Vagina (tissue), 2 donors: ENCODE data around the gene BPTF. TPM values are rescaled to one million over a fixed set of nuclear protein-coding genes. Genes with fewer than 3 reads are reported as not detected.
"Not testable (repeated sequence)": the region's sequence is repeated elsewhere in the genome, so short reads cannot be mapped to it uniquely, and the experiment has no call there.

Source experiments
- DNase-seq, 2 donors: peaks; one replicate each; pipeline ENCODE4 v3.0.0-alpha.2; 2017; ENCODE audit errors: extremely low spot score in 2 of 2
- H3K27ac ChIP-seq: fragments of 200-600 bp; sonication (generic); one replicate; pipeline ENCODE4 v1.5.1; 2019
- H3K27me3 ChIP-seq: fragments of 200-600 bp; sonication (generic); one replicate; pipeline ENCODE4 v1.5.1; 2019
- H3K36me3 ChIP-seq, 2 donors: fragments of 200-600 bp; sonication (generic); one replicate each; pipeline ENCODE4 v1.5.1; 2017 to 2019
- H3K4me1 ChIP-seq: fragments of 200-600 bp; sonication (generic); one replicate; pipeline ENCODE4 v1.5.1; 2019
- H3K4me3 ChIP-seq, 2 donors: fragments of 200-600 bp; sonication (generic); 1 replicate in 1 of 2; 2 replicates in 1 of 2; pipeline ENCODE4 v1.5.1; 2016 to 2019
- H3K9me3 ChIP-seq: fragments of 200-600 bp; sonication (generic); one replicate; pipeline ENCODE4 v1.5.1; 2019
- CTCF ChIP-seq, 3 experiments: fragments of 450-650 bp in 2 of 3; fragments of 200-600 bp in 1 of 3; sonication (generic) in 1 of 3; IDR thresholded peaks; one replicate each; pipeline ENCODE4 v1.5.1; 2017 to 2019; ENCODE audit warnings: antibody characterized with exemption in 3 of 3, mild to moderate bottlenecking in 2 of 3, moderate library complexity in 2 of 3
- POLR2A ChIP-seq, 2 donors: fragments of 450-650 bp; IDR thresholded peaks; one replicate each; pipeline ENCODE4 v1.6.1; 2017; ENCODE audit warnings: antibody characterized with exemption in 2 of 2, mild to moderate bottlenecking in 2 of 2, moderate library complexity in 2 of 2
- POLR2AphosphoS5 ChIP-seq, 2 donors: sonication (generic); formaldehyde crosslinking; IDR thresholded peaks; one replicate each; pipeline ENCODE4 v1.9.0; 2017; ENCODE audit warnings: antibody characterized with exemption in 2 of 2, mild to moderate bottlenecking in 2 of 2, low read depth in 1 of 2; ENCODE audit not compliant: insufficient read depth in 1 of 2
- intact Hi-C: fragments of 100-400 bp; cut with DNase I; formaldehyde crosslinking; loops from one replicate; pipeline ENCODE4 v1.15.1; 2023
- total RNA-seq: library from RNA; depleted of rRNA; stranded (reverse); fragments of >200 nt; gene quantifications from one replicate; pipeline ENCODE4 v1.2.3, GENCODE V29; 2016

Gene BPTF
- total RNA-seq, 1 donor from 2014 or later: 146 TPM

GRCh38 chr17:67854378-67854777, 29.1 kb downstream of the BPTF start:
- H3K36me3 ChIP-seq: peaks cover 0 to 16% of the 10 kb centered on the region in 2 donors
- no peaks in the 10 kb centered on the region for H3K27me3 ChIP-seq
- H3K9me3 ChIP-seq: no peaks in the 10 kb centered on the region
- no peak overlapping the region for H3K27ac ChIP-seq
- no peak for TF ChIP-seq POLR2AphosphoS5 (IDR thresholded peaks at IDR 0.05; ENCODE audit: insufficient read depth in 1 of 2, low read depth in 1 of 2)
- no peak for TF ChIP-seq CTCF (IDR thresholded peaks at IDR 0.05)
- TF ChIP-seq POLR2A (IDR thresholded peaks at IDR 0.05): no peak
- intact Hi-C loops: no loop called here
- no peak for DNase-seq
- H3K4me3 ChIP-seq: no peak overlapping the region
- peaks cover 31% of the 10 kb centered on the region for H3K4me1 ChIP-seq

DNA sequence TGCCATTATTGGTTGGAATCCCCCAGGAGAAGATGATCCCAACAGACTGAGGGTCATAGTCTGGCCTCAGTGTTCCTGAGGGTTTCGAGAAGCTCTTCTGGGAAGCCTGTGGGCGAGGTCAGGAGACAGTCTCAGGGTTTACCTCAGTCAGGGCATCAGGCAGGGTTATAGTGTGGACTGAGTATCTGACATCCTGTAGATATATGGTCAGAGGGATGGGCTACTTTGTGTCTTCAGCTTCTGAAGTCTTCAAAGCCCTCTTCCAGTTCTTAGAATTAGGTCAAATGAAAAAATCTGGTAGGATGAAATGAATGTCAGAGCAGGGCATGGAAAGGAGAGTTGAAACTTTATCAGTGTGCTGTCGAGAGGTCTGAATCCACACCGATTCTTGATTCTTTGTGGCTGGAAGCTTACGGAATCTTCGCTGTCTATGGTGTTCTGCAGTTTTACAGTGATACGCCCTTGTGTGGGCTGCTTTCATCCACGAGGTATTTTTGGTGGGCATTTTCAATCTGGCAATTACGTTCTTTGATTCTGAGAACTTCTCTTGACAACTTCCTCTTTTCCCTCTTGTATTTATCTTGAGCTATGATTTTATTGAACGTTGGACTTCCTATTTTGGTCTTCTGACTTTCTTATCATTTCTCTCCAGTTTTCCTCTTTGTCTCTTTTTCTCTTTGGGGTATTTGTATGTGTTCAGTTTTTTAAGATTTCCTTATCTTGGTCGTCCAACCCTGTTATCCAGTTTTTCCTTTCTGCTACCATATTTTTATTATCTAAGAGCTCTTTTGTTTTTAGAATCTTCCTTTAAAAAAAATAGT, 30.4 kb downstream of the BPTF start:
- H3K27ac ChIP-seq: no peak overlapping the region
- H3K9me3 ChIP-seq: no peaks in the 10 kb centered on the region
- H3K27me3 ChIP-seq: no peaks in the 10 kb centered on the region
- H3K4me3 ChIP-seq: no peak overlapping the region
- intact Hi-C loops: no loop called here
- H3K36me3 ChIP-seq: peaks cover 0 to 16% of the 10 kb centered on the region in 2 donors
- peaks cover 45% of the 10 kb centered on the region for H3K4me1 ChIP-seq
- TF ChIP-seq CTCF (IDR thresholded peaks at IDR 0.05) (no peak), POLR2AphosphoS5 (IDR thresholded peaks at IDR 0.05; ENCODE audit: insufficient read depth in 1 of 2, low read depth in 1 of 2) (no peak), POLR2A (IDR thresholded peaks at IDR 0.05) (no peak)
- DNase-seq: no peak

DNA sequence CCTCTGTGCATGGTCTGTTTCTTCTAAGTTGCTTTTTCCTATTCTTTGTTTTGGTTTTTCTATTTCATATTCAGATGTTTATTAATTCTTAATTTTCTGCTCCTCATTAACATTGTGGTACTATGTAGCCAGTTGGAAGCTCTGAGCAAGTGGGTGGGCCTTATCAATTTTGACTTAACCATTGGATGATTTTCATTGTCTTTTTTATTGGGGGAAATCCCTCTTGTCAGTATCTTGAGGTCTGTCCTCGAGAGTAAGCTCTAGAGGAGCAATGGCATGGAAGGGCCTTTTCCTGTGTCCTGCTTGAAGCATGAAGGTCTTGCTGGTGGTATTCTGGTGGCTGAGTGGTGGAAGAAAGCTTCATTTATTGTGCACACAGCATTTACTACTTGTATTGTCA, 31.1 kb downstream of the BPTF start:
- peaks cover 44% of the 10 kb centered on the region for H3K4me1 ChIP-seq
- intact Hi-C loops, H3K27ac ChIP-seq, DNase-seq, H3K27me3 ChIP-seq, H3K9me3 ChIP-seq, H3K4me3 ChIP-seq: not testable (repeated sequence)
- H3K36me3 ChIP-seq: peaks cover 0 to 16% of the 10 kb centered on the region in 2 donors

GRCh38 chr17:67862614-67863217, 37.4 kb downstream of the BPTF start:
- Histone ChIP-seq H3K9me3 (no peaks in the 10 kb centered on the region), H3K4me3 (no peak overlapping the region), H3K27ac (no peak overlapping the region), H3K27me3 (no peaks in the 10 kb centered on the region), H3K36me3 (peaks cover 0 to 5% of the 10 kb centered on the region in 2 donors), H3K4me1 (peaks cover 48% of the 10 kb centered on the region)
- intact Hi-C loops: no loop called here
- DNase-seq: no peak
- no peak for TF ChIP-seq POLR2A (IDR thresholded peaks at IDR 0.05)
- no peak for TF ChIP-seq POLR2AphosphoS5 (IDR thresholded peaks at IDR 0.05; ENCODE audit: insufficient read depth in 1 of 2, low read depth in 1 of 2)
- TF ChIP-seq CTCF (IDR thresholded peaks at IDR 0.05): no peak

DNA sequence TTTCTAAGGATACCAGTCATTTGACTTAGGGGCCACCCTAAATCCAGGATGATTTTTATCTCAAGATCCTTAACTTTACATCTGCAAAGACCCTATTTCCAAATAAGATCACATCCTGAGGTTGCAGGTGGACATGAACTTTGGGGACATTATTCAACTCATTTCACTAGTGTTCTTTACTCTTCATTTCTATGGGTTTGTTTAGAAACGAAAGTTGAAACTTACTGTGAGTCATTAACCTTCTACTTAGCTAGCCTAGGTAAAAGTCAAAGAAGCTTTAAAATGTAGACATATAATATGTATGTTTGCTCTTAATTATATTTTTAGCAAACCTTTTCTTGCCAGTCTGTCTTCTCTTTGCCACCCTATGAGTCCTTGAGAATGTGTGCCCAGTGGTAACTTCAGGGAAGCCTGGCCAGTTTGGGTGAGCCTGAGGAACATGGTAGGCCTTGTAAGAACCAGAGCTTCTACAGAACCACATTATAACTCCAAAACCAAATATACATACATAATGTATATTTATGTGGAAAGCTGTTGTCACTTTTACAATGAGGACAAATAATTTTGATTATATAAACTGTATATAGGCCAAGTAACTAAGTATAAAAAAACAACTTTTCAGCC, 38.4 kb downstream of the BPTF start:
- Histone ChIP-seq H3K4me3 (no peak overlapping the region), H3K4me1 (peaks cover 48% of the 10 kb centered on the region), H3K27me3 (no peaks in the 10 kb centered on the region), H3K27ac (no peak overlapping the region), H3K36me3 (peaks cover 0 to 5% of the 10 kb centered on the region in 2 donors), H3K9me3 (no peaks in the 10 kb centered on the region)
- DNase-seq: no peak
- TF ChIP-seq POLR2A (IDR thresholded peaks at IDR 0.05): no peak
- no peak for TF ChIP-seq CTCF (IDR thresholded peaks at IDR 0.05)
- no peak for TF ChIP-seq POLR2AphosphoS5 (IDR thresholded peaks at IDR 0.05; ENCODE audit: insufficient read depth in 1 of 2, low read depth in 1 of 2)
- intact Hi-C loops: no loop called here
